ENCODE results near the gene KCNIP2.

DNA sequence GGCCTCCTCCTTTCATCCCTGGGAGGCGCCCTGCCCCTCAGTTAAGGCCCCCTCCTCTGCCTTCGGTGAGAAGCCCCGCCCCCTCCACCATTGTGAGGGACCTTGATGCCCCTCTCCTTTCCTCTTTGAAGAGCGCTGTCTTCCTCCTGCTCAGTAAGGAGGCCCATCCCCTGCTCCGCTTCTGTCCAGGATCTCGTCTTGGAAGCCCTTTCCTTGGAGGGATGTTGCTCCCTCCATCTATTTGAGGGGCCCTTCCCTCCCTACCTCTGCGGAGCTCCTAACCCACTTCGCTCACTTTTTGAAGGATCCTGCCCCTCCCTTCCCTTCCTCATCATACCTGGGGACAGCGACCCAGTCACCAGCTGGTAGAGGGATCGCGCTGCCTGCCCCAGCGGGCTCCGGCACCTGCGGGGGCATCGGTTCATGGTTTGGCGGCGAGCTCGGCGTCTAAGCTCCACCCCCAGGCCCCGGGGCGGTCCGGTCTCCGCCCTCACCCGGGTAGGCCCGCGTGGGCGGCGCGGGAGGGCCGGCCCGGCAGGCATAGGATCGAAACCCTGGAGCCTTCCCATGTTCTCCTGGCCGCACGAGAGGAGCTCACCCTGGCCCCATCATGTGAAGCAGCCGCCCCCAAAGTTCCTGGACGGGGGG lies 4.1 kb downstream of the KCNIP2 start:
- no peak for TF ChIP-seq POLR2A (IDR thresholded peaks at IDR 0.05)
- no peak for TF ChIP-seq CTCF (IDR thresholded peaks at IDR 0.05)
